HAP-1 (cell line): ENCODE results near the gene DNMT3A.

Source experiments
- DNase-seq, 2 experiments: peaks; one replicate each; pipeline ENCODE4 v3.0.0-alpha.2; 2016 to 2020; ENCODE audit warnings: low spot score in 2 of 2
- H3K27me3 ChIP-seq: fragments of 250-450 bp; sonication (Bioruptor Pico); 2 replicates; pipeline ENCODE4 v1.5.1; 2020; ENCODE audit warnings: low read depth, mild to moderate bottlenecking, moderate library complexity
- H3K36me3 ChIP-seq: fragments of 250-450 bp; sonication (Bioruptor Pico); replicated peaks from 2 replicates; pipeline ENCODE4 v1.5.1; 2020; ENCODE audit warnings: mild to moderate bottlenecking
- H3K4me1 ChIP-seq: fragments of 250-450 bp; sonication (Bioruptor Pico); 2 replicates; pipeline ENCODE4 v1.5.1; 2020; ENCODE audit warnings: mild to moderate bottlenecking
- H3K4me3 ChIP-seq: fragments of 250-450 bp; sonication (Bioruptor Pico); 2 replicates; pipeline ENCODE4 v1.5.1; 2020; ENCODE audit warnings: mild to moderate bottlenecking, moderate library complexity
- H3K9me3 ChIP-seq: fragments of 250-450 bp; sonication (Bioruptor Pico); 2 replicates; pipeline ENCODE4 v1.5.1; 2020; ENCODE audit warnings: mild to moderate bottlenecking, moderate library complexity
- in situ Hi-C: fragments of 300-500 bp; cut with MboI; formaldehyde crosslinking; loops from 3 replicates; pipeline ENCODE4 v1.14.3; 2020; ENCODE audit warnings: low sequenced_read_pairs, inconsistent platforms, mixed read lengths

Gene DNMT3A

GRCh38 chr2:25262288-25262687 is 79.4 kb downstream of the DNMT3A start:
- Histone ChIP-seq H3K27me3 (no peaks in the 10 kb centered on the region), H3K4me3 (no peak overlapping the region), H3K4me1 (no peaks in the 10 kb centered on the region), H3K9me3 (no peaks in the 10 kb centered on the region), H3K36me3 (no peaks in the 10 kb centered on the region; the same call in 1 of the 2 replicates)
- in situ Hi-C loops, result no loop called here
- no peak for DNase-seq

GRCh38 chr2:25259737-25260124 is 82.0 kb downstream of the DNMT3A start:
- Histone ChIP-seq H3K4me1 (no peaks in the 10 kb centered on the region), H3K36me3 (no peaks in the 10 kb centered on the region; the same call in 1 of the 2 replicates), H3K27me3 (no peaks in the 10 kb centered on the region), H3K4me3 (no peak overlapping the region), H3K9me3 (no peaks in the 10 kb centered on the region)
- DNase-seq, result no peak
- in situ Hi-C loops, result no loop called here

GRCh38 chr2:25258847-25259736 is 82.6 kb downstream of the DNMT3A start:
- no peaks in the 10 kb centered on the region for H3K9me3 ChIP-seq
- in situ Hi-C loops, result no loop called here
- no peaks in the 10 kb centered on the region; the same call in 1 of the 2 replicates for H3K36me3 ChIP-seq
- H3K4me1 ChIP-seq, result no peaks in the 10 kb centered on the region
- H3K27me3 ChIP-seq, result no peaks in the 10 kb centered on the region
- no peak overlapping the region for H3K4me3 ChIP-seq
- no peak for DNase-seq

- Histone ChIP-seq H3K4me1 (no peaks in the 10 kb centered on the region), H3K9me3 (no peaks in the 10 kb centered on the region), H3K27me3 (no peaks in the 10 kb centered on the region), H3K36me3 (no peaks in the 10 kb centered on the region; the same call in 1 of the 2 replicates), H3K4me3 (no peak overlapping the region)
- in situ Hi-C loops, result no loop called here
- no peak for DNase-seq
These were observed 83.5 kb downstream of the DNMT3A start for GRCh38 chr2:25257931-25258846.

- H3K4me1 ChIP-seq, result no peaks in the 10 kb centered on the region
- H3K36me3 ChIP-seq, result no peaks in the 10 kb centered on the region; the same call in 1 of the 2 replicates
- DNase-seq, result no peak
- no peak overlapping the region for H3K4me3 ChIP-seq
- in situ Hi-C loops, result no loop called here
- no peaks in the 10 kb centered on the region for H3K27me3 ChIP-seq
- H3K9me3 ChIP-seq, result no peaks in the 10 kb centered on the region
These were observed 84.6 kb downstream of the DNMT3A start for GRCh38 chr2:25257032-25257552.

- Histone ChIP-seq H3K4me1 (no peaks in the 10 kb centered on the region), H3K36me3 (no peaks in the 10 kb centered on the region; the same call in 1 of the 2 replicates)
- no peak for DNase-seq
These were observed 85.2 kb downstream of the DNMT3A start for GRCh38 chr2:25256488-25256875.

GRCh38 chr2:25255745-25256487 is 85.8 kb downstream of the DNMT3A start:
- Histone ChIP-seq H3K4me3 (no peak overlapping the region), H3K36me3 (no peaks in the 10 kb centered on the region; the same call in 1 of the 2 replicates), H3K9me3 (no peaks in the 10 kb centered on the region), H3K4me1 (no peaks in the 10 kb centered on the region), H3K27me3 (no peaks in the 10 kb centered on the region)
- in situ Hi-C loops, result no loop called here
- DNase-seq, result no peak

More at GRCh38 chr2:25256488-25256875, 85.2 kb downstream of the DNMT3A start:
- Histone ChIP-seq H3K27me3 (no peaks in the 10 kb centered on the region), H3K9me3 (no peaks in the 10 kb centered on the region), H3K4me3 (no peak overlapping the region)
- in situ Hi-C loops, result no loop called here

- Histone ChIP-seq H3K36me3 (no peaks in the 10 kb centered on the region; the same call in 1 of the 2 replicates), H3K27me3 (no peaks in the 10 kb centered on the region), H3K4me1 (no peaks in the 10 kb centered on the region), H3K9me3 (no peaks in the 10 kb centered on the region), H3K4me3 (no peak overlapping the region)
- in situ Hi-C loops, result no loop called here
- DNase-seq, result no peak
These were observed 86.8 kb downstream of the DNMT3A start for GRCh38 chr2:25254961-25255360.

- Histone ChIP-seq H3K27me3 (no peaks in the 10 kb centered on the region), H3K4me3 (no peak overlapping the region), H3K36me3 (no peaks in the 10 kb centered on the region; the same call in 1 of the 2 replicates), H3K4me1 (no peaks in the 10 kb centered on the region), H3K9me3 (no peaks in the 10 kb centered on the region)
- no peak for DNase-seq
- in situ Hi-C loops, result no loop called here
These were observed 88.5 kb downstream of the DNMT3A start for GRCh38 chr2:25253153-25253626.

GRCh38 chr2:25252291-25253152 is 89.2 kb downstream of the DNMT3A start:
- no peak for DNase-seq
- no peaks in the 10 kb centered on the region for H3K4me1 ChIP-seq
- in situ Hi-C loops, result no loop called here
- no peaks in the 10 kb centered on the region for H3K27me3 ChIP-seq
- H3K36me3 ChIP-seq, result no peaks in the 10 kb centered on the region
- no peaks in the 10 kb centered on the region for H3K9me3 ChIP-seq
- H3K4me3 ChIP-seq, result no peak overlapping the region

GRCh38 chr2:25251422-25252273 is 90.1 kb downstream of the DNMT3A start:
- DNase-seq, result no peak
- H3K9me3 ChIP-seq, result no peaks in the 10 kb centered on the region
- H3K4me1 ChIP-seq, result no peaks in the 10 kb centered on the region
- H3K36me3 ChIP-seq, result no peaks in the 10 kb centered on the region
- no peaks in the 10 kb centered on the region for H3K27me3 ChIP-seq
- no peak overlapping the region for H3K4me3 ChIP-seq
- in situ Hi-C loops, result no loop called here

GRCh38 chr2:25251071-25251421 is 90.7 kb downstream of the DNMT3A start:
- Histone ChIP-seq H3K4me3 (no peak overlapping the region), H3K4me1 (no peaks in the 10 kb centered on the region), H3K27me3 (no peaks in the 10 kb centered on the region), H3K36me3 (peaks cover under 1% of the 10 kb centered on the region; the same call in 1 of the 2 replicates), H3K9me3 (no peaks in the 10 kb centered on the region)
- in situ Hi-C loops, result no loop called here
- DNase-seq, result no peak
